GM19240 (cell line): ENCODE results near the gene RBBP8NL.
A peak's percentile ranks its signal among the peaks of the same experiment; 100 is the strongest.

Source experiments
- DNase-seq: peaks from one replicate; pipeline ENCODE4 v3.0.0; 2011; ENCODE audit warnings: low spot score; ENCODE audit not compliant: insufficient read length

Gene RBBP8NL

GRCh38 chr20:62407221-62407992, 19.9 kb downstream of the RBBP8NL start, which contains the start of gene CABLES2:
Gene CABLES2 (minus strand): TSS chr20:62407285. CDS start chr20:62407276, 9 bp downstream.
- peak; percentile 98 for DNase-seq

- DNase-seq, result no peak
Measured at GRCh38 chr20:62406635-62407176, 20.6 kb downstream of the RBBP8NL start.

- DNase-seq, result no peak
Measured at GRCh38 chr20:62405981-62406513, 21.3 kb downstream of the RBBP8NL start.

- DNase-seq, result no peak
Measured at GRCh38 chr20:62405108-62405980, 22.0 kb downstream of the RBBP8NL start.

- DNase-seq, result no peak
Measured at GRCh38 chr20:62404761-62405107, 22.6 kb downstream of the RBBP8NL start.

- no peak for DNase-seq
Measured at GRCh38 chr20:62404112-62404665, 23.1 kb downstream of the RBBP8NL start.

- no peak for DNase-seq
Measured at GRCh38 chr20:62403331-62403730, 24.0 kb downstream of the RBBP8NL start.

GRCh38 chr20:62402456-62403150, 24.7 kb downstream of the RBBP8NL start:
- DNase-seq, result no peak

GRCh38 chr20:62401331-62401779, 26.0 kb downstream of the RBBP8NL start:
- DNase-seq, result no peak

- DNase-seq, result no peak
Measured at GRCh38 chr20:62400541-62400940, 26.8 kb downstream of the RBBP8NL start.

GRCh38 chr20:62400021-62400420, 27.3 kb downstream of the RBBP8NL start:
- DNase-seq, result no peak

- no peak for DNase-seq
Measured at GRCh38 chr20:62398120-62398821, 29.1 kb downstream of the RBBP8NL start.

- DNase-seq, result no peak
Measured at GRCh38 chr20:62396367-62397239, 30.7 kb downstream of the RBBP8NL start.

GRCh38 chr20:62395311-62396242, 31.8 kb downstream of the RBBP8NL start:
- DNase-seq, result no peak

GRCh38 chr20:62394248-62395245, 32.8 kb downstream of the RBBP8NL start:
- DNase-seq, result no peak

GRCh38 chr20:62393830-62394229, 33.5 kb downstream of the RBBP8NL start:
- DNase-seq, result no peak

- no peak for DNase-seq
Measured at GRCh38 chr20:62393335-62393665, 34.0 kb downstream of the RBBP8NL start.
